Stimulated activated CD4-positive, alpha-beta T cell treated with anti-CD3 and anti-CD28 coated beads, TNF-alpha, amount 100 ng/mL, for 24 hours (primary cell): ENCODE data around the gene JMY.

Source experiments
- DNase-seq, 3 experiments: peaks; one replicate each; pipeline ENCODE4 v3.0.0-alpha.2; 2020; ENCODE audit warnings: low read depth in 3 of 3

Gene JMY

DNA sequence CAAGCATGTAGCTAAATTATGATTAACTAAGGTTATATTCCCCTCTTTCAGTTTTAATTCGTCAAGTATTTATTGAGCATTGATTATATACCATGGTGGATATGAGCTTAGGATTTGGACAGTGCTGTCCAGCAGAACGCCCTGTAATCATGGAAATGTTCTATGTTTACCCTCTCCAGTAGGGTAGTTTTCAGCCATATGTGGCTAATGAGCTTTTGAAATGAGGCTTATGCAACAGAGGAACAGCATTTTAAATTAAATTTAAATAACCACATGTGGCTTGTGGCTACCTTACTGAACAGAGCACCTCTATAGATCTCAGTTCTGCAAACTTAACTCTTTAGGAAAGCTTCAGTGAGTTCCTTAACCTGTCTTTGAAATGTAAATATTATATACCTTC is 59.1 kb downstream of the JMY start:
- no peak for DNase-seq

GRCh38 chr5:79297661-79298060 is 61.7 kb downstream of the JMY start:
- DNase-seq: no peak

- no peak for DNase-seq
Observed at GRCh38 chr5:79301046-79301712, 65.2 kb downstream of the JMY start.

DNA sequence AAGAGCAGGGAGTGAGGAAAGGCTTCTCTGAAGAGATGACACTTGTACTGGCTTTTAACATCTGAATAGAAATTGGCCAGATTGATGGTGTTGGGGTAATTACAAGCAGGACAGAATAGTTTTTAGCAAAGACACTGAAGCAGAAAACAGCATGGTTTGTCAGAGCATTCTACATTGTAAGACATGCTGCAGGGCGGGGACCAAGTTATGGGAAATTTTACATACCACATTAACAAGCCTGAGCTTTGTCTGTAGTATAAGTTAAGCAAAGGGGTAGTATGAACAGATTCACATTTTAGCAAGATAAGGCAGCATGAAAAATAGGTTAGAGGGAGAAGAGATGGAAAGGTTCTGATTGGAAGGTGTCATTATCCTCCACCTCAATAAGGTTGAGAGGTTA is 66.5 kb downstream of the JMY start:
- no peak for DNase-seq

DNA sequence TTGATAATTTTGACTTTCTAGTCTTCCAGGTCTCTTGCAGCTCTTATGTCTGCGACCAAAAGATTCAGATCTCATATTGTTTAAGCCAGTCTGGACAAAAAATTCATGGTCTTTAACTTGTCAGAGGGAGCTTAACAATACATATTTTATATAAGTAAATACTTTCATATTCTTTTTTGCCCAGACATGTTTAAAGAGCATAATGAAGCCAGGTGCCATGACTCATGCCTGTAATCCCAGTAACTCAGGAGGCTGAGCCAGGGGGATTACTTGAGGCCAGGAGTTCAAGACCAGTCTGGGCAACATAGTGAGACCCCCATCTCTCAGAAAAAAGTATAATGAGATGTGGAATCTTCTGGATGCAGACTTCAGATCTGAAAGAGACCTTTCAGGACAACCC is 69.8 kb downstream of the JMY start:
- no peak for DNase-seq

DNA sequence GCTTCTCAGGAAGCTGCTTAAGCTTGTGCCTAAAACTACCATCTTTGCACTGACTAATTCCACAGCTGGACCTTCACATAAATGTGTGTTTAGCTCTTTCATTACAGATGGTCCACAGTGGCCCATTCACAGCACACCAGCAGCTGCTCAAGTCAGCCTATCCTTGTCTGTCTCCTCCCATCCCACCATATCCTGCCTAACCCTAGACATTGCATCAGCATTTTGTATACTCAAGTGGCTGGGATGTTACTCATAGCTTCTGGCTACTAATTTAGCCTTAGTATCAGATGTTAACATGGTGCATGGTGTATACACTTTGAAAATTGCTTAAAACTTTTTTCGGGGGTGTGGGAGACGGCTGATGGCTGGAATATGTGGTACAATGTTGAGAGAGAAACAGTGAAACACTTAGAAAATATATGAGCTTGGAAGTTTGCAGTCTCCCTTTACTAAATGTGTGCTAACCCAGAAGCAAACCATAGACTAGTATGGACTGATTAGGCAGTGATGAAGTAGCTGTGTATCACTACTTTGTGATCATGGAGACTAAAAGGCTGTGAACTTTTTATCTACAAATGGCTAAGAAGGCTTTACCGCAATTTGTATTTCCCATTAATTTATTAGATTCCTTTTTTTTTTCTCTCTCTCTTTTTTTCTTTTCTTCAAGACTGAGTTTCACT is 83.1 kb downstream of the JMY start:
- no peak for DNase-seq

GRCh38 chr5:79329453-79329852 is 93.5 kb downstream of the JMY start:
- DNase-seq: no peak

DNA sequence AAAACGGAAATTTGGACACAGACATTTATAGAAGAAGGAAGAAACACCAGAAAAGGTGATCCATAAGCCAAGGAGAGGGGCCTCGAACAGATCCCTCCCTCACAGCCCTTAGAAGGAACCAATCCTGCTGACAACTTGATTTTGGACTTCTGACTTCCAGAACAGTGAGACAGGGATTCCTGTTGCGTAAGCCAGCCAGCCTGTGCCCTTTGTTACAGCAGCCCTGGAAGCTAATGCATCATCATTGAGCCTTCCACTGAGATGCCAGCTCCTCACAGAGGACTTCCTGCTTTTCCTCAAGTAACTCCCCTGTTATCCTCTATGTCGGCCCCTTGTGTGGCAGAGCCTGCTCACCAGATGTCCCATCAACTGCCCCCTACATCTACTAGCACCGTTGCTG is 94.1 kb downstream of the JMY start:
- no peak for DNase-seq

DNA sequence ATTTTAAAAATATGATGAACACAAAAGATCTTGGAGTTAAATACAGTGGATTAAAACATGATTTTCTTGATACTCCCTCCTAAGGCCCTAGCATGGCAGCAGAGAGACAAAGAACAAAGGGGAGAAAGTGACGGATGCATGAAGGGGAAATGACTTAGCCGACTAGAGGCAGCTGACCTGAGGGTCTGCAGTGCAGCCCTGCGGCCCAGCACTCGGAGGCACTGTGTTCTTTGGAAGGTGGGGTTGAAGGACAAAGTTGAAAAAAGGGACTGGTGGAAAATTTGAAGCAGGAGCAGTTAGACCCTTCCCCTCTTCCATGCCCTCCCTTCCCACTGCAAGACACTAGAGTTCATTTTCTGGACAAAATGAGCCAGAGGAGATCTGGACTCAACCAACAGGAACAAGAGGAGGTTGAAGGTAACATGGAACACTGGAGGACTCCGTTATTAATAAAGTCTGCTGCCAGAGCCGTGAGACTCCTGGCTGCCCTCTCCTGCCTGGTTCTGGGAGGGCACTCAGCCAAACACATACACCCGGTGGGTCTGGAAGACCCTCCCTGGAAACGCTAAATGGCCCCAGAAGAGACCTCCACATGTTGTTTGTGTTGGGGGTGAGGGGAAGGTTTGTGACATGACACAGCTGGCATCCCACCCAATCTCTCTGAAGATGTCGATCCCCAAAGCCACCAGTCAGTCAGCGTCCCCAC is 98.1 kb downstream of the JMY start:
- DNase-seq: no peak

GRCh38 chr5:79346420-79346824 is 110.5 kb downstream of the JMY start:
- no peak for DNase-seq

- no peak for DNase-seq
Observed at GRCh38 chr5:79349047-79349446, 113.1 kb downstream of the JMY start.

DNA sequence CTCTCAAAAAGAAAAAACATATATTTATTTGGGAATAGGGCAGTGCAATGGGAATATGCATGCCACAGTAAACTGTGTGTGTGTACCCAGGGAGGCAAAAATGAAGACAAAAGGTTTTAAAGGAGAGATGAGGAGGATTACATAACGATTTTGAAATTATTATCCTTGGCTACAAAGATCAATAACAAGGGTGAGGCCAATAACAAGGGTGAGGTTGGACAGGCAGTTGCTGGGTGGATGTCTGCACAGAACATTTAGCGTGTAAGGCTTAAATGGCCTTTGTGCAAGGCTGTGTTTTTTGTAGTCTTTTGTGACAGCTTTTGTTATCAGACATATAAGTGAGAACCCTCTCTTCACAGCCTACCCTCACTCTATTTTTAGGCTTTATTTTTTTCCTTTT is 114.0 kb downstream of the JMY start:
- no peak for DNase-seq

DNA sequence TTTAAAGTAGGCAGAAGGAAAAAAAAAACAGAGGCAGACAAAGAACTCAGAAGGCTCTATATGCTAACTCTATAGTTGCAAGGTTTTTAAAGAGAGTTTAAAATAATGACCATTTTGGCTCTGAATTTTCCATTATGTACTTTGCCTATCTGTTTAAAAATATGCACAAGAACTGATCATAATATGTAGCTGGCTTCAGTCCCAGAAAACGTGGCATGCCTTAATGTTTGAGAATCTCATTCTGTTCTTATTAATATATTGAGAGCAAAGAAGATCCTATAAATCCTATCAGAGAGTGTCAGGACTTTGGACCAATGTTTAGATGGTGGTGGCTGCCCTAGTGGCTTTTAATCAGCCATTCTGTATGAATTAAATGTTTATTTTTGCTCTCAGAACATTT is 121.5 kb downstream of the JMY start:
- DNase-seq: no peak
